Measurements from ENCODE around the gene MTMR6.
"Not testable (repeated sequence)": the region's sequence is repeated elsewhere in the genome, so short reads cannot be mapped to it uniquely, and the experiment has no call there.

Gene MTMR6

GRCh38 chr13:25286969-25287961, at the start of gene MTMR6:
Gene MTMR6, minus strand, starts transcription at chr13:25287488. Its CDS starts 241 bp downstream, at chr13:25287247.
- peak; percentile 93 for DNase-seq

DNA sequence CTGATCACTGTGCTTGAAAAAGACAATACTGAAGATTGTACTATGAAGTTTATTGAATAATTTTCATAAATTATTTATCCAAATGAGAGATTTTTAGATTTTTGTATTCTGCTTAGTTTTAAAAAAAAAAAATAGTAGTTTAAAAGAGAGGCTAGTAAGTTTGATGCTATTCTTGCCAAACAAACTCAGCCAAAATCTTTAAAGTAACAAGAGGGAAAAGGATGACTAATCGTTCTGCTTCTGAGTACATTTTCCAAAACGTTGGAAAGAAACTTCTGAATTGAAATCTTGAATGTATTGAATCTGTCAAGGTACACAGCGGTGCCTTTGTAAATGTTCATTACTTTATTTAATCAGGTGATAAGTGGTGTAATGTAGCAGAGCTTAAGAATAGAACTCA, 48.6 kb upstream of the MTMR6 start:
- no peak for DNase-seq

DNA sequence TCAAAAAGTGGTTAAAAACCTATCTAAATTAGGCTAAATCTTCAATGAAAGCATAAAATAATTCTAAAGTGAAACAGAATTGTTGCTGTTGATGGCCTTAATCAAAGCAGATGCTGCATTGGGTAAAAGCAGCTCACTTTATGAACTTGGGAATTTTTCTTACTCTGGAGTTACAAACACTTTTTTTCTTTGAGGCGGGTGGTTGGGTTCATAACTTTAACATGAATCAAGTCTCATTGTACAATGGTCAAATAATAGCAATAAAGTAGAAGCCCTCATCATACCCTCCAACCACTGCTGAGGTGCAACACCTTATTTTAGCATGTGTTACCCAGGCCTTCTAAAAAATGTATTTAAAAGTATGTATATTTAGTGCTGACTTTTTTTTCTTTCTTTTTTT, 43.3 kb upstream of the MTMR6 start:
- DNase-seq, result no peak

DNA sequence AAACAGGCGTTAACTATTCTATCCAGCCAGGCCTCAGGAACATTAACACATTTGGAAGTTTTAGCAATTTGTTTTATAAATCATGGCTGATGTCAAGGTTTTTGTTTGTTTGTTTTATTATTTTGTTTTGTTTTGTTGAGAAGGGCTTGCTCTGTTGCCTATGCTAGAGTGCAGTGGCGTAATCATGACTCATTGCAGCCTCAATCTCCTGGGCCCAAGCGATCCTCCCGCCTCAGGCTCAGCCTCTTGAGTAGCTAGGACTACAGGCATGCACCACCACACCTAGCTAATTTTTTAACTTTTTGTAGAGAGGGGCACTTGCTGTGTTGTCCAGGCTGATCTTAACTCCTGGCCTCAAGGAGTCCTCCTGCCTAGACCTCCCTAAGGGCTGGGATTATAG, 42.4 kb upstream of the MTMR6 start:
- no peak for DNase-seq

DNA sequence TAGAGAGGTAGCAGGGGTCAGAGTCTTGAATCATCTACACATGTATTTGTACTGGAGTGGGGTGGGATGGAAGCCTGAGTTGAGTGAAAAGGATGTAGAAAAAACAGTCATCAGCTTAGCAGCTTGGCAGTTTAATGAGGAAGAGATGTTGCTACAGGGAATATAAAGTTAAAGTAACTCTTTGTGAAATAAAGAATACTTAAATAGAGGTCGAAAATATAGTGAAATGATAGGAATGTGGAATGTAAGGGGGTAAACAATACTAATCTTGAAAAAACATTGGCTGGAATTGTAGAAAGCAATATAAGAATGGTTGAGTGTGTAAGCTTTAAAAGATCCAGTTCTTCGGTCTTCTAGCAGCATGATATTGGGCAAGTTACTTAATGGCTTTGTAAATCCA, 36.8 kb upstream of the MTMR6 start:
- DNase-seq, result no peak

DNA sequence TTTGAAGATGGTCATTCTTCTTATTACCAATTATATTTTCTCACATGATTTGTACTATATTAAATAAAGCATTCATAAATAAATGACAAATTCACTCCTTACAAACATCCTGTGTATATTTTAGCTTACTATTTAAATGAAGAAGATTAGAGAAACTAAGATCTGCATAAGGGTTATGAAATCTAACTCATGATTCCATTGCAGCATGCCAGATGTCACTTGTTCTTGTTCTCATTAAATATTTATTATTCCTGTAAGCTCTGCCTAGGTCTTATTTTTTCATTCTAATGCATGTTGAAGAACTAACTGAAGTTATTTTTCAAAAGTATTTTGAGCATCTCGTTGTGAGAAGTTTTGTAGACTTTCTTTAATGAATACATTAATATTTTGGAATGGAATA, 32.5 kb upstream of the MTMR6 start:
- no peak for DNase-seq

GRCh38 chr13:25318946-25319345, 31.7 kb upstream of the MTMR6 start:
- DNase-seq, result not testable (repeated sequence)

GRCh38 chr13:25310891-25311290, 23.6 kb upstream of the MTMR6 start:
- no peak for DNase-seq

DNA sequence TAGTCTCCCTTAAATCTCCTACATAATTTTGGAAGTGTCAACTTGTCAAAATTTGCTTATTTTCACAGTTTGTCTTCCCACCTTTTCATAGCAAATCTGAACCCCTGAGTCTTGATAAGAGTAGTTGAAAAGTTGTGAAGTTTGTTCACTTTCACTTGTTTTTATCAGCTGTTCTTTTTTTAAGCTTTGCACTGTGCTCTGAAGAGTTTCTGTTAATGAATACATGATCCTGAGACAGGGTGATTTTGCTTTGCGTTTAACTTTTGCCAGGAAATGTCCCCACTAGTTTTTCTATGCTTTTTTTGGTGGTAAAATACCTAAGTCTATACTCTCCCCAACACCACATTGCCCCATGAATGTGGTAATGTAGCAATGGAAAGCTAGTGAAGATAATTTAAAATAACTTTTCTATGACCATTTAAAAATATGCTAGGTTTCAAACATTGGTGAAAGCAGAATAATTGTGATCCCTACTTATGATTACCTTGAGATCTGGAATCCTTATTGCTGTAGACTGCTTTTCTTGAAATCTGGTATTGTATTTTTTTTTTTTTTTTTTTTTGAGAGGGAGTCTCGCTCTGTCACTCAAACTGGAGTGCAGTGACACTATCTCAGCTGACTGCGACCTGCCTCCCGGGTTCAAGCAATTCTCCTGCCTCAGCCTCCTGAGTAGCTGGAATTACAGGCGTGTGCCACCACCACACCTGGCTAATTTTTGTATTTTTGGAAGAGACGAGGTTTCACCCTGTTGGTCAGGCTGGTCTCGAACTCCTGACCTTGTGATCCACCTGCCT, 19.6 kb upstream of the MTMR6 start:
- no peak for DNase-seq

- DNase-seq, result no peak
Measured at GRCh38 chr13:25302121-25302520, 14.8 kb upstream of the MTMR6 start.

DNA sequence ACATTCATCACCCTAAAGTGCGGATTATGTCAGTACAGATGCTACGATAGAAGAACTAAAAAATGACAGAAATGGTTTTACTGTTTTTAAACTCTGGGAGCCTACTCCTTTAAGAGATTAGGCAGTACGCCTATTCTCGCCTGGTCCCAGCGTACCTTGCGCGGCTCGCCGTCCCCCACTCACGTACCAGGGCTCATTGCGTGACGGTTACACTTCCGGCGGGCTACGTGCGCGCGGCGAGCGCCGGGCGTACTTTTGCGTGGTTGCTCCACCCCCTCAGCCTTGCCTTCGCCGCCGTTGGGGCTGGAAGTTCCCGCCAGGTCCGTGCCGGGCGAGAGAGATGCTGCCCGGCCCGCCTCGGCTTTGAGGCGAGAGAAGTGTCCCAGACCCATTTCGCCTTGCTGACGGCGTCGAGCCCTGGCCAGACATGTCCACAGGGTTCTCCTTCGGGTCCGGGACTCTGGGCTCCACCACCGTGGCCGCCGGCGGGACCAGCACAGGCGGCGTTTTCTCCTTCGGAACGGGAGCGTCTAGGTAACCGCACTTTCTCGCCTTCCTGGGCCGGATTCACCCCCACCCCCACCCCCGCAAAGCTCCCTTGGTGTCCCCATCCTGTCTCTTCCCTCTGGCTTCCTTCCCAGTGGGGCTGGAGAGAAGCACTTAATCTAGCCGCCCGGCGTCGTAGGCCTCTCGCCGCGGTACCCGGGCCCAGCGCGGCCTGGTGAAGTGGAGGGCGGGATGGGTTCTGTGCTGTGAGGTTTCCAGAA, 14.2 kb upstream of the MTMR6 start, which contains the start of gene NUP58:
Gene NUP58 (plus strand): TSS at position 279 of the 767 bp plus-strand sequence. CDS start 149 bp downstream, at position 428.
- DNase-seq, result peak; percentile 94

DNA sequence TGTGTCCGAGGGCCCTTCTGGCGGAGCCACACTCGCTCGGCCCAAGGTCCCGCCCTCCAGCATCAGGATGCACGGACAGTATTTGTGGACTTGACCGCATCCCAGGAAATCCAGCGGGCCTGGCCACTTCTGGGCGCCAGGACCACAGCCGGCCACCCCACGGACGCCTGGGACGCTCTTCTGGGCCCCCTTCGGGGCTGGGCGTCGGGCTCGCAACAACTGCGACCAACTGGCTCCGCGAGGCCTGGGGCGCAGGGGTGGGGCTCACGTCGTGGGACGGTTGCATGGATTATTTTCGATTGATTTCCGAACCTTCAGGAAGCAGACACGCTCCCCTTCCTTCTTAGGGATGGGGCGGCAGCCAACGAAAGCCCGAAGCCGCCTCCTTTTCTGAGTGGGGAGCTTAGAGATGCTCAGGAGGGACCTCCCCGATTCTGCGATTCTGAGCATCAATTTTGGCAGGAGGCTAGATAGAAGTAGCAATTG, 13.6 kb upstream of the MTMR6 start:
- peak; percentile 12 for DNase-seq

DNA sequence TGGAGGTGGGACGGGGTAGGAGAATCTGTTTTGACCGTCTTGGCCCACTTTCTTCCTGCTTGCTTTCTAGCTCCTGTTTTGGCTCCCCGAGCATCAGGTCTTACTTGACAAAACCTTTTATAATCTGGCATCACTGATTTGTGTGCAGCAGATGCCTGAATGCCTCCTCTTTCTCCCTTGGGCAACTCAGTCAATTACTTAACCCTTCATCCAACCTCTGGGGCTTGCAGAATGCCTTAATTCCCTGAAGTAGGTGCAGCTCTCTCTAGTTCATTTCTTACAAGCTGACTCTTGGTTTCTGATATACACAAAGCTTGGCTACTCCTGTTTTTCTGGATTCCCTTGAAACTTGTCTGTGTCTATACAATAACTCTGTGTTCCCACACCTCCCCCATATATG, 8.4 kb upstream of the MTMR6 start:
- DNase-seq, result no peak

DNA sequence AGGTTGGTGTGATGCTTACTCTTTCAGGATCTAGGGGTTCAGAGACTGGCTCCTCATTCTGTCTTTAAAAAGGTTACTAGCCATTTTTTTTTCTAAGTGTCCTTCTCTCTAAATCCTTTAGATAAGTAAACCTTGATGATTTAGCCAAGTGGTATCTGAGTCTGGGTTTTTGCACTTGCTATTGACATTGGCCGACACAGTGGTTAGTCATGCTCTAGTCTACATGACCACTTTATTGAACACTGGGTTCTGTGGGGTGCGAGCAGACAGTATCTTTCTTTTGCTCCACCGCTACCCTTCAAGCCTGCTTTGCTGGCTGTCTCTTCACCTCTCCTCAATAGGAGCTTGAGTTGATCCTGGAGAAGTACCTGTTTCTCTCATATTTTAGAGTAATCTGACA, 7.9 kb upstream of the MTMR6 start:
- no peak for DNase-seq

DNA sequence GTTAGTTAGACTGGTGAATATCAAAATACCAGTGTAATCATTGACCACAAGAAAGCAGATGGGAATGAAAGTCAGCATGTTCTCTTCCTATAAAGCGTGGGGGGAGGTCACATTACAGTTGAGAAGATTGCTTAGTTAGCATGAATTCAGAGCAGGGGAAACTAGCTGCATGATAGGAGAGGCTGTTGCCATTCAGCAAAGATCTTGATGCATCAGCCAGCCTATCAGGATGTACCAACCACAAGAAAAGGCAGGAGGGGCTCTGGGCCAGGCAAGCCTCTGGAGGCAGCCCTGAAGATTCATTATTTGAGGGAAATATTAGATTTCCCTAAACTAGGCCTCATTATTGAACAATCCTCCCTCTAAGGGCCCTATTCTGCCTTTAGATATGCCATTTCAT, 5.0 kb upstream of the MTMR6 start:
- no peak for DNase-seq

- DNase-seq, result no peak
Measured at GRCh38 chr13:25291691-25292090, 4.4 kb upstream of the MTMR6 start.

DNA sequence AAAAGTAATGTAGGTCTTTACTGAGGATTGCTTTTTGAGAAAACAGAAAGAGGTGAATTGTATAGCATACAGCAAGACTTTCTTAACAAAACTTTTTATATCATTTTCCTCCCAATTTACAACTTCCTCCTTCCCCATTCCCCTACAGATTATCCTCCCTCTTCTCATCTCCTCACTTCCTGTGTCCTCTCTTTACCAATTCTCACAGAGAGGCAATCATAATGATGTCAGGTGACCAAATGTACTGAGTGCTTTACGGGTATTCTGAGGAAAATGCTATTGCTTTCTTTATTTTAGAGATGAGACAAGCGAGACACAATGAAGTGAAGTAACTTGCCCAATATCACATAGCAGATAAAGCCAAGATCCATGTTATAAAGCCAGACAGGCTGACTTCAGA, 1.7 kb upstream of the MTMR6 start:
- DNase-seq, result no peak

DNA sequence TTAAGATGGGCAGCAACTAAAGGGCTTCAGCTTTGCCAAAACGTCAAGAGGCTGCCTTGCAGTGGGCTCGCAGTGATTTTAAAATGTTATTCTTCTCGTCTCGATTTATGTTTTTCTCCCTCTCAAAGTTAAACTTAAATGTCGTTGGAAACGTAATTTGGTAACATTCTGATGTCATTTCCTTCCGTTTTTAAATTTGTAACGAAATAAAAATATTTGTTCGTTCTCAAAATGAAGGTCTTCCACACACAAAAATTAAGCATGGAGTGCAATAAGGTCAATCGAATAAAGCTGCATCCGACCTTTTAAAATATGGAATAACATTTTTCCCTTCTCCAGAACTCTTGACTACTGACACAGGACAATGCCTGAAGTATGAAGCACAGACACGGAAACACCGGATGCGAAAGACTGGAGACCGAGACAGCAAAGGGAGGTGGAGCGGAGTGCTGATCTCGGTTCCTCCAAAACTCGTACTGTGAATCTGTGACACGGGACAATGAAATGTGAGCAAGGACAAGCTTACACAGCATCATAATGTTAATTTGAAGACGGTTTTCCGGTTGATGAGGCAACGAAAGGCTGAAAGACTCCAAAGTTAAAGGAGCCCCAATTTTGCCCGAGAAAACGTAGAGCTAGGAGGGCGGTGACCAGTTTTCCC, 850 bp downstream of the MTMR6 start:
- DNase-seq, result peak; percentile 28

GRCh38 chr13:25281935-25282332, 5.4 kb downstream of the MTMR6 start:
- peak; percentile 34 for DNase-seq

- DNase-seq, result peak; percentile 21
Measured at GRCh38 chr13:25281193-25281934, 5.9 kb downstream of the MTMR6 start.

DNA sequence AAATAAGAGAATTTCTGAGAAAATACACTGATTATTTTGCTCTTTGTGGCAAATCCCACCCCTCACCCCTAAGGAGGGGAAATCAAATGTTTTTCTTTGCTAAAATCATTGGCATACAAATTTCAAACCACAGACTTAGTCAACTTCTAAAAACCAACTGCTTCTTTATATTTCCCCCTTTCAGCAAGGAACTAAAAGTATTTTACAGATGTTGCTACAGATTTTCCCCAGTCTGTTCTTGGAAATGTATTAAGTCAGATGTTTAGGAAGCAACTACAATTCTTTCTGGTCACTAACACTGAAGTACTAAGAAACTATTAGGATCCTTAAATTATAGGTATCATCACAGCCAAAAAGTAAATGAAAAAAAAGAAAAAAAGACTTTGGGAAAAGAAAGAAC, 6.9 kb downstream of the MTMR6 start:
- DNase-seq, result no peak
